ENCODE measurements around the gene ADARB2.

GRCh38 chr10:1612908-1613307 is 124.4 kb downstream of the ADARB2 start:
- TF ChIP-seq, protein P1, sequence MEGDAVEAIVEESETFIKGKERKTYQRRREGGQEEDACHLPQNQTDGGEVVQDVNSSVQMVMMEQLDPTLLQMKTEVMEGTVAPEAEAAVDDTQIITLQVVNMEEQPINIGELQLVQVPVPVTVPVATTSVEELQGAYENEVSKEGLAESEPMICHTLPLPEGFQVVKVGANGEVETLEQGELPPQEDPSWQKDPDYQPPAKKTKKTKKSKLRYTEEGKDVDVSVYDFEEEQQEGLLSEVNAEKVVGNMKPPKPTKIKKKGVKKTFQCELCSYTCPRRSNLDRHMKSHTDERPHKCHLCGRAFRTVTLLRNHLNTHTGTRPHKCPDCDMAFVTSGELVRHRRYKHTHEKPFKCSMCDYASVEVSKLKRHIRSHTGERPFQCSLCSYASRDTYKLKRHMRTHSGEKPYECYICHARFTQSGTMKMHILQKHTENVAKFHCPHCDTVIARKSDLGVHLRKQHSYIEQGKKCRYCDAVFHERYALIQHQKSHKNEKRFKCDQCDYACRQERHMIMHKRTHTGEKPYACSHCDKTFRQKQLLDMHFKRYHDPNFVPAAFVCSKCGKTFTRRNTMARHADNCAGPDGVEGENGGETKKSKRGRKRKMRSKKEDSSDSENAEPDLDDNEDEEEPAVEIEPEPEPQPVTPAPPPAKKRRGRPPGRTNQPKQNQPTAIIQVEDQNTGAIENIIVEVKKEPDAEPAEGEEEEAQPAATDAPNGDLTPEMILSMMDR (IDR thresholded peaks at IDR 0.05), result no peak
- TF ChIP-seq ZFX (IDR thresholded peaks at IDR 0.05; ENCODE audit: borderline replicate concordance), result no peak
